ENCODE results near the gene SDK1. TPM values are rescaled to one million over a fixed set of nuclear protein-coding genes. Genes with fewer than 3 reads are reported as not detected.
"Not testable (repeated sequence)": the region's sequence is repeated elsewhere in the genome, so short reads cannot be mapped to it uniquely, and the experiment has no call there.

Gene SDK1
- total RNA-seq, 1 donor from 2014 or later: 9.9 TPM

DNA sequence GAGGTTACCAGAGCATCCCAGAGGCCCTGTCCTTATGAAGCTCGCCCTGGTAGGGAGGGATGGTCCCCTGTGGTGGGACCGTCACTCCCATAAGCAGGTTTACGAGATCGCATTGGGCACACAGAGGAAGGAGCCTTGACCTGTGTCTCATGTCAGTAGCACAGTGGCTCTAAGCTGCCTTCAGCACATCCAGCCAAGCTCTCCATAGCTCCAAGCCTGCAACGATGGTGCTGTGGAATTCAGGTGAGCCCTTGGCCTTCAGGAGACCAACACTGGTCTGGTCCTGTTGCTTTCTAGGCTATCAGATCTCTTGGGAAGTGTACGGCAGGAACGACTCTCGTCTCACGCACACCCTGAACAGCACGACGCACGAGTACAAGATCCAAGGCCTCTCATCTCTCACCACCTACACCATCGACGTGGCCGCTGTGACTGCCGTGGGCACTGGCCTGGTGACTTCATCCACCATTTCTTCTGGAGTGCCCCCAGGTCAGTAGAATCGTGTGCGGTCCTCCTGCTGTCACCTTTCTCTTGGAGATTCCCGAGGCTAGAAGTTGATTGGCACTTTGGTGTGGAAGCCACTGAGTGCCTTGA, 775.7 kb downstream of the SDK1 start:
- no peak for DNase-seq

DNA sequence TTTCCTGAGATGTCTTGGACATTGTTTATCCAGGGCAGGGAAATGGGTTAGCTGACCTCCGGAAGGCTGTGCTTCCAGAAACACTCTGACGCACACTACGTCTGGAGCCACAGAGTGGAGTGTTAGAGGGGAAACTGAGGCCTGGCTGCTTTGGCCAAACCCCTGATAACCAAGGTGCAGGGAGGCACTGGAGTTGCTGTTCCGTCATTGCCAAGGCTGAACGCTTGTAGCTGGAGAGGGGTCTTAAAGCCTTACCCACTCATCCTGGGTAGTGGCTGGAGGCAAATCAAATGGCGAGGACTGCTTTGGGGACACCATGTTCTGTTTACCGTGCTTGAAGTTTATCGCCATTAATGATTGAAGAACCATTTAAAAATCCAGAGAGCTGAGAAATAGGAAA, 776.9 kb downstream of the SDK1 start:
- no peak for DNase-seq

DNA sequence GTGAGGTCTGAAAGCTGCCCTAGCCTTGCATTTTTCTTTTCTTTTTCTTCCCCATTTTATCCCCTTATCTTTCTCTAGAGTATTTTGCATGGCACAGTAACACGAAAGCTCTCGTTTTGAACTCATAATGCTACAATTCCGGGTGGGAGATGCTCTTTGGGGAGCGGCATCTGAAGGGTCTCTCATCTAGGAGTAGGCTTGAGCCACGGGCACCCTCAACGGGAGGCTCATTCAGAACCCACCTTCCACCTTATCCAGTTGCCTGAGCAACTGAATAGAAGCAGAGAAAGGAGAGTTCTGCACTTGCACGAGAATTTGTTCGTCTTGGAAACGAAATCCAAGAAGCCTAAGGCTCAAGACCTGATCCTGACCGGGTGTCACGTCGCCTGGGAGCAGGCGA, 777.5 kb downstream of the SDK1 start:
- DNase-seq: no peak

- no peak for DNase-seq
These were observed 778.3 kb downstream of the SDK1 start for GRCh38 chr7:4079366-4079765.

GRCh38 chr7:4079956-4080355, 778.9 kb downstream of the SDK1 start:
- peak; percentile 66 for DNase-seq

- no peak for DNase-seq
These were observed 779.9 kb downstream of the SDK1 start for GRCh38 chr7:4080954-4081353.

- DNase-seq: no peak
These were observed 782.5 kb downstream of the SDK1 start for GRCh38 chr7:4083513-4083912.

DNA sequence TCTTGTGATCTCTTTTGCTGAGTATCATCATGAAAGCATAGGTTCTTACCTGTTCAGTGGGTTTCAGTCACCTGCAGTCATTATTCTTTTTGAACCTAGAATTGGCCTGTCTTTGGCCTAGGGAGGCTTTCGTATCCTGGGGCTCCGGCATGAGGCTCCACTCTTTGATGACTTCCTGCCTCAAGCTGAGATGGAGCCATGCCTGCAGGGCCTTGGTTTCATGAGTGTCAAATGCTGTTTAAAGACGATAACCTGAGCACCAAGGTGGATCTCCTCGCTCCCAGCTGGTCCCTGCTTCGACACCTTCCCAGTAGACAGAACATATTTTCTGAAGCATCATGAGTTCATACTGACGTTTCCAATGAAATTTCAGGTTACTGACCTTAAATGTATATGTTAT, 783.2 kb downstream of the SDK1 start:
- DNase-seq: no peak

GRCh38 chr7:4085937-4086691, 785.1 kb downstream of the SDK1 start:
- DNase-seq: no peak

DNA sequence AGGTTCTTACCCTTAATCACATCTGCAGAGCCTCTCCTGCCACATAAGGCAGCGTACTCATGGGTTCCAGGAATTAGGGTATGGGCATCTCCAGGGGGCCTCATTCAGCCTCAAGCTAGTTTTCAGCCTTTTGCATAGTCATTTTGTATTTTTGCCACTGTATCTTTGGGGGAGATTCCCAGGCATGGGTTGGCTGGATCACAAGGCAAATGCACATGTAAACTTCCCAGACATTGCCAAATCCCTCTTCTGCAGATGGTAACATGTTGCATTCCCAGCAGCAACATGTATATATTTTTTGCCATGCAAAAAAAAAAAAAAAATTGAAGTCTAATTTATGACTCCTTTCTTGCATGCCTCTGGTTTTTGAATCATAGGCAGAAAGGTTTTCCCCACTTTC, 785.7 kb downstream of the SDK1 start:
- DNase-seq: no peak

- no peak for DNase-seq
These were observed 790.7 kb downstream of the SDK1 start for GRCh38 chr7:4091767-4092166.

GRCh38 chr7:4093035-4093434, 792.0 kb downstream of the SDK1 start:
- no peak for DNase-seq

GRCh38 chr7:4093483-4093882, 792.4 kb downstream of the SDK1 start:
- no peak for DNase-seq

DNA sequence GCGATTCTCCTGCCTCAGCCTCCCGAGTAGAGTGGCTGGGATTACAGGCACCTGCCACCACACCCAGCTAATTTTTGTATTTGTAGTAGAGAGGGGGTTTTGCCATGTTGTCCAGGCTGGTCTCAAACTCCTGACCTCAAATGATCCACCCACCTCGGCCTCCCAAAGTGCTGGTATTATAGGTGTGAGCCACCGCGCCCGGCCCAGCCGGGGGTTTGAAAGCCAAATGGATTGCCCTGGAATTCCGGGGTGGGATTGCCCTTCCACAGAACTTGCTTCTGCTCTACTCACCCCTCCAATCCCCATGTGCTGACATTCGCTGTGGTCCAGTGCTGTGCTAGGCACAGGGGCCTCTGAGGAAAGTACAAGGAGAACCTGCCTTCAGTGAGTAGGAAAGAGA, 793.1 kb downstream of the SDK1 start:
- not testable (repeated sequence) for DNase-seq

DNA sequence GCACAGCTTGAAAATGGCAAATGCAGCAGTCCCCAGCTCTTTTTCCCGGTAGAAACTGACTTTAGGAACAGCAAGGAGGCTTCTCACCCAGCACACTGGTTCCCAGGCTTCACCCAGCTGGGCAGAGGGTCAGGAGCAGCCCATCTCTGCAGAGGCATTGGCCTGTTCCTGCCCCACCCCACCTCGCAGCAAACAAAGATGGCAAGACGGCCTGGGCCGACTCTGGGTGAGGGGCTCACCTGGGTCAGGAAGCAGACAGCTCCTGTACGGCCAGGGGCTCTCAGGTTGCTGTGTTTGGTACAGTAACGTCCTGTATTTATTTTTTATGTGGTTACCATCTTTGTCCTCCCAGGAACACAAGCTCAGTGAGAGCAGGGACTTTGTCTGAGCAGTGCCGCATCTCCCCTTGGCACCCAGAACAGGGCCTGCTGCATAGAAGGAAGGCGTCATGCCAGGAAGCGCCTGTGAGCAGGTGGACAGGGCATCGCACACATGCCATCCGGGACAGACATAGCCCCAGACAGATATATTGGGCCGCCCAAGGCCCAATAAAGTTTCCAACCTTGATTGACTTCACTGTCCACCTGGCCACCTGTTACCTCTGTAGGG, 796.1 kb downstream of the SDK1 start:
- DNase-seq: no peak

DNA sequence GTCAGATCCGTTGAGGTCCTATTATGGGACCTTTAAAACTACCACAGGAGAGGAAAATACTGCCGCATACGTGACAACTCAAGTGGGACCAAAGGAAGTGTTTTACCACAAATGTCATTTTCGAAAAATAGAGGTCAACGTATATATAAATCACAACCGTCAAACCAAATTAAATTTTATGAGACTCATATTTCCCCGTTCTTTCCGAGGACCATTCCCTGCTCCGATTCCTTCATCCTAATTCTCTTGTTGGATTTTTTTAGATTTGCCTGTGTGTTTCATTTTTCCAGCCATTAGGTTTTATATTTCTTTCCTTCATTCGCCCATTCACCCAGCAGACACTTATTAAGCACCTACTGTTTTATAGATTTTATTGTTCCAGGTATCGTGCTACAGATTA, 797.1 kb downstream of the SDK1 start:
- DNase-seq: no peak

DNA sequence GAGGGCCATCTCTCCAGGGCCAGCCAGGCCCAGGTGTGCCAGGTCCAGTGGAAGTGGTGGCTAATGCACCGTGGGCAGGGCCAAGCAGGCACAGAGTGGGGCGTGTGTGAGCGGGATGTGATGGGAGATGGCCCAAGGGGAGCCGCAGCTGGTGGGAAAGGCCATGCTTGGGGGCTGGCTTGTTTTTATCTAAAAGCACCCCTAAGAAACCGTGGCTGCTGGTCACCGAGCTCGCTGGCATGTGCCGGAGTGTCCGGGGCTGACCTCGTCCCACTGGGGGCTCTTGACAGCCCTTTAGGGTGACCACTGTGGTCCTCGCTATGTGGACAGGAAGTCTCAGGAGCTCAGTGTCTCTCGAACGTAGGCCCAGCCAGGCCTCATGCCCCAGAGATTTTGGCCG, 798.6 kb downstream of the SDK1 start:
- no peak for DNase-seq

- no peak for DNase-seq
These were observed 799.1 kb downstream of the SDK1 start for GRCh38 chr7:4100148-4100547.

DNA sequence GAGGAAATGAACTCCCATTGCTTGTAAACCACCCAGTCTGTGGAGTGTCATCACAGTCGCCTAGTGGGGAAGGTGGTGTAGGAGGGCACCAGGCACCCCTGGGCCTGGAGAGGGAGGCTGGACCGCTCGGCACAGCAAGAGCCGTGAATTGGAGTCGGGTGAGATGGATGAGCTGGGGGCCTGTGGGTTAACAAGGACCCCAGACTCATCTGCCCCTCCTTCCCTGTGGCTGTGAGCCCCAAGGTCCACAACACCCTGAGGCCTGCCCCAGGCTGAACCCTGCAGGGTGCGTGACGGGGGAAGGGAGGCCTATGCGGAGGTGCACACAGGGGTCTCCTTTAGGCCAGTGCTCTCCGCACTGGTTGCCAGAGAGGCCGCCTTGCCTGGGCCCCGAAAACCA, 799.6 kb downstream of the SDK1 start:
- DNase-seq: no peak

GRCh38 chr7:4102231-4102841, 801.3 kb downstream of the SDK1 start:
- DNase-seq: peak; percentile 27

DNA sequence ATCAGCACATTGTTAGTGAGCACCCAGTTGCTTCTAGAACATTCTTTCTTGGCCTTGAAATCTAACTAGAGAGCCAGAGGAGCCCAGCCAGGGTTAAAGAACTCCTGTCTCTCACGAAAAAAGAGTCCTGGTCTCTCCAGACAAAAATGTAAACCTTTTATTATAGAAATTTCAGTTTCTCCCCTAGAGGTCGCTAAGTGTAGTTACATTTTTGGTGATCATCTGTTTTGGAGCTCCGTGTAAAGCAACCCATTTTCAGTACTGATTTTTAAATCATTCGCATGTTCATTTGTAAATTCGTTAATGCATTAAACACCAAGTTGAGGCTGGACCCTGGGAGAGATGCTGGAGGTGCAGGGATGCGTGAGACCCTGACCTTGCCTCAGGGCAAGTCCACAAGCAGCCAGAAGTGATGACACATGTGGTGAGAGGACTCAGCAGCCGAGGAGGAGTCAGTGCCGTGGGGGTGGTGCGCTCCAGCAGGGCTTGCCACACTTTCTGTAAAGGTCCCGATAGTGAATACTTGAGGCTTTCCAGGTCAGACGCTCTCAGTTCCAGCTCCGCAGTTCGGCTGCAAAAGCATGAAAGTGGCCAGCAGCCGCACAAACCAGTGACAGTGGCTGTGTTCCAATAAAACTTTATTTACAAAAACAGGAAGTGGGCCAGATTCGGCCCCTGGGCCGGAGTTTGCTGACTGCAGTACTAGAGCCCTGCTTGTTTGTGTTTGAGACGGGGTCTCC, 802.5 kb downstream of the SDK1 start:
- DNase-seq: peak; percentile 17

- DNase-seq: no peak
These were observed 806.8 kb downstream of the SDK1 start for GRCh38 chr7:4107839-4108238.

DNA sequence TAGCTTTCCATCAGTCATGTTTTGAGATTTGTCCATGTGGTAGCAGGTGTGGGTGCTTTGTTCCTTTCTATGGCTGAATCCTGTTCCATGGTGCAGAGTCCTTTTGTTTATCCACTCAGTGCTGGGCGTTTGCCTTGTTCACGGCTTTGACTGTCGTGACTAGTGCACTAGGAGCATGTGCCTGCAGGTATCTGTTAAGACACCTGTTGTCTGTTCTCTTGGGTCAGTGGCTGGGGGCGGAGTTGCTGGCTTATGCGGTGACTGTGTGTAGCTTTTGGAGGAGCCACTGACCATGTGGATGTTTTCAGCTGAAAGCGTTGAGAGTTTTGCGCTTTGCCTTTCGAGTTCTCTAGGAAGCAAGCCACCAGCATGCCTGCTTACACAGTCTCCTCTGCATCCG, 807.9 kb downstream of the SDK1 start:
- no peak for DNase-seq

Data from tongue (tissue), 2 donors.